SJCRH30 (cell line): ENCODE measurements around the gene MAP4K5. TPM values are rescaled to one million over a fixed set of nuclear protein-coding genes. Genes with fewer than 3 reads are reported as not detected.
"Not testable (repeated sequence)": the region's sequence is repeated elsewhere in the genome, so short reads cannot be mapped to it uniquely, and the experiment has no call there.

Experiments used
- DNase-seq, 2 experiments: peaks; one replicate each; pipeline ENCODE4 v3.0.0-alpha.2; 2015 to 2020
- H3K27ac ChIP-seq: fragments of 250-450 bp; sonication (Bioruptor Pico); 2 replicates; pipeline ENCODE4 v1.5.1; 2020; ENCODE audit warnings: mild to moderate bottlenecking, moderate library complexity
- H3K27me3 ChIP-seq: fragments of 250-450 bp; sonication (Bioruptor Pico); 2 replicates; pipeline ENCODE4 v1.5.1; 2020; ENCODE audit warnings: mild to moderate bottlenecking, moderate library complexity
- H3K36me3 ChIP-seq: fragments of 250-450 bp; sonication (Bioruptor Pico); 2 replicates; pipeline ENCODE4 v1.5.1; 2020; ENCODE audit warnings: mild to moderate bottlenecking, moderate library complexity
- H3K4me1 ChIP-seq: fragments of 250-450 bp; sonication (Bioruptor Pico); 2 replicates; pipeline ENCODE4 v1.5.1; 2020; ENCODE audit warnings: mild to moderate bottlenecking, moderate library complexity
- H3K4me3 ChIP-seq: fragments of 250-450 bp; sonication (Bioruptor Pico); 2 replicates; pipeline ENCODE4 v1.5.1; 2020; ENCODE audit warnings: mild to moderate bottlenecking, moderate library complexity
- H3K9me3 ChIP-seq: fragments of 250-450 bp; sonication (Bioruptor Pico); replicated peaks from 2 replicates; pipeline ENCODE4 v1.5.1; 2020; ENCODE audit warnings: mild to moderate bottlenecking, moderate library complexity
- total RNA-seq: library from RNA; depleted of rRNA; stranded (reverse); fragments of >200 nt; shearing (Covaris generic); gene quantifications from 2 replicates; pipeline ENCODE4 v1.2.3, GENCODE V29; 2014; rRNA removed

The MAP4K5 gene
- total RNA-seq: 45.1 and 57.3 TPM in 2 replicates

DNA sequence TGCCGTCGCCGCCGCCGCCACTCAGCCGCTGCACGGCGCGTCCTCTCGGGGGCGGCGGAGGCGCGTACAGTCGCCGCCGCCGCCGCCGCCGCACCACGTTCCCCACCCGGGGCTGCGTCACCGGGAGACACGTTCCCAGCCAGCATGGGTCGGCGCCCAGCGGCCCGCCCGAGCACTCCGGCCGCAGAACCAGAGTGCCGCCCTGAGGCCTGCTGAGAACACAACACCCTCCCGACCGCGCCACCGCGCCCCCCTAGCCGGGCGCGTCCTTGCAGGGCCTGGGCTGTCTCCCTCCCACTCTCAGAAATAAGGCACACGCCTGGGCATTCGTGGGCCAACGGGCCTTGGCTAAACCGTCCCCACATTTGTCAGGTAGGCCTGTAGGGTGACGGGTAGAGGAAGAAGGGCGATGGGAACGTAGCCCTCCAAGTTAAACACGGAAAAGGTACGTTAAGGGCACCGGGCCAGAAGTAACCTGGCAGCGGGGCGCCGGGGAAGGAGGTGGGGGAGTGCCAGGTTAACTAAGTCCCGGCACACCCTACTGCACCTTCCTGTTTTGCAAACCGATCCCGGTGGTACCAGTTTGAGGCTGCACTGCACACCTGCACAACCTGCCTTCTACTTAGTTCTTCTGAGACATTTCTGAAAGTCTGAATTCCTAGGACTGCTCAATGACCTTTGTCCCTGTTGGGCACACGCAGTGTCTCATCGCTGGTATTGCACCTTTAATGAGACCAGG, at the start of gene MAP4K5:
TSS of gene MAP4K5 (minus strand) at position 68 of the 739 bp plus-strand sequence. CDS start 520 bp downstream, outside the sequence.
- Histone ChIP-seq H3K4me3 (peak within 1 kb of the TSS; percentile 98), H3K27me3 (no peaks in the 10 kb centered on the region), H3K4me1 (peaks cover 7% of the 10 kb centered on the region; the same call in 1 of the 2 replicates), H3K36me3 (no peaks in the 10 kb centered on the region), H3K27ac (peak within 1 kb of the TSS; percentile 91), H3K9me3 (no peaks in the 10 kb centered on the region)
- DNase-seq: peak; percentile 89 to 91

DNA sequence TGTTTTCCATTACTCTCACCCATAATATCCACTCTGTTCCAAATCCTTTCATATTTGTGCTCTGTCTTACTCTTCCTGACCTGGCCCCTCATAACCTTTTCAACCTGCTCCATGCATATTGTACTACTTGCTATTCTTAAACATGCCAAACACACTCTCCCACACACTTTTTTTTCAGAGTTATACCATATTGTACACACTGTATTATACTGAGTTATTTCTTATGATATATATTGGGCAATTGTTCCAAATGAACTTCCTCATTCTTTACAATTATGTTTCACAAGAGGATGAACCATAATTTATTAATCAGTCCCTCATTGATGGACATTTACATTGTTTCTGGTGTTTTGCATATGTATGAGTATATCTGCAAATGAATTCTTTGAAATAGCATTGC, 46.1 kb upstream of the MAP4K5 start:
- H3K27ac ChIP-seq: no peak overlapping the region
- no peaks in the 10 kb centered on the region for H3K27me3 ChIP-seq
- no peak for DNase-seq
- H3K9me3 ChIP-seq: no peaks in the 10 kb centered on the region
- H3K4me3 ChIP-seq: no peak overlapping the region
- no peaks in the 10 kb centered on the region for H3K36me3 ChIP-seq
- H3K4me1 ChIP-seq: no peaks in the 10 kb centered on the region

DNA sequence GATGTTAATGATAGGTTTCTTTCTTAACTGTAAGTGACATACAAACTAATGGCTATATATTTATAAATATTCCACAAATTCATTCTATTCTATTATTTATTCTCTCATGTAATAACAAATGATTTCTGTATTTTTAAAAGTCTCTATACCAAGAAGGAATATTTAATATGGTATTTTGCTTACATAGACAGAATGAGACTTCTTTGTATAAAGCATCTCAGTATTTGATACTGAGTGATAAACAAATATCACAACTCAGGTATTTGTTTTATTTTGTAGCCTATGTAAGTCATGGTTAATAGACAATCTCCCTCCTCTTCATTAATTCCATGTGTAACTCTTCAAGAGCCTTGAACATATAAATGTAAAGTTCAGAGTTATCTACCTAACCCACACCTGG, 45.6 kb upstream of the MAP4K5 start:
- no peak overlapping the region for H3K4me3 ChIP-seq
- H3K4me1 ChIP-seq: no peaks in the 10 kb centered on the region
- no peak overlapping the region for H3K27ac ChIP-seq
- H3K9me3 ChIP-seq: no peaks in the 10 kb centered on the region
- H3K36me3 ChIP-seq: no peaks in the 10 kb centered on the region
- DNase-seq: no peak
- H3K27me3 ChIP-seq: no peaks in the 10 kb centered on the region

DNA sequence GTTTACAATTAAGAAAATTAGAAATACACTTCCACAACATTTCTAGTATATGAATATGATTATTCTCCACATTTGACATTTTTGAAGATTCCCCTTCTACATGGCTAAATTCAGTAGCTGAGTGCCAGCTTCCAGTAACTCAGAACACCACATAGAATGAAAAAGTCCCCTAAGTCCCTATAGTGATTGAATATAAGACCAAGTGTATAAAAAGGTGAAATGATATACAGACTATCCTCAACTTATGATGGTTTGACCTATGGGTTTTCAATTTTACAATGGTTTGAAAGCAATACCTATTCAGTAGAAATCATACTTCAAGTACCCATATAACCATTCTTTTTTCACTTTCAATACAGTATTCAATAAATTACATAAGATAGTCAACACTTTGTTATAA, 43.4 kb upstream of the MAP4K5 start:
- no peak for DNase-seq
- peaks cover under 1% of the 10 kb centered on the region; the same call in 1 of the 2 replicates for H3K9me3 ChIP-seq
- H3K27me3 ChIP-seq: no peaks in the 10 kb centered on the region
- no peaks in the 10 kb centered on the region for H3K4me1 ChIP-seq
- H3K27ac ChIP-seq: no peak overlapping the region
- no peaks in the 10 kb centered on the region for H3K36me3 ChIP-seq
- no peak overlapping the region for H3K4me3 ChIP-seq

DNA sequence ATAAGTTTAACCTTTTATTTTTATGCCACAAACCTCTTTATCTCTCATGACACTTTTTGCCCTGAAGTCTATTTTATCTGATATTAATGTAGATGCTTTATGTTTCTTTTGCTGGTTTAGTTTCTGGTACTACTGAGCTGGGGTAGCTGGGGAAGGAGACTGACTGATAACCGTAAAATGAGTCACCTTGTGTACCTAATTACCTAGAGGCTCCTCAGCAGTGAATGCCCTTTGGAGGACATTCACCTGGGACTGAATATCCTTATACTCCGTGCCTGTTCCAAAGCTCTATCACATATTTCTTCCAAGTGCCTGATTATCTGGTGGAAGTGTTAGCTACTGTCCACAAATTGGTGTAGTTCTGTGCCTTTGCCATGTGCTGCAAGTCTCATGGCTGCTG, 41.5 kb upstream of the MAP4K5 start:
- Histone ChIP-seq H3K27ac (no peak overlapping the region), H3K4me3 (no peak overlapping the region), H3K9me3 (peaks cover 13% of the 10 kb centered on the region), H3K27me3 (no peaks in the 10 kb centered on the region), H3K36me3 (no peaks in the 10 kb centered on the region), H3K4me1 (no peaks in the 10 kb centered on the region)
- DNase-seq: no peak

DNA sequence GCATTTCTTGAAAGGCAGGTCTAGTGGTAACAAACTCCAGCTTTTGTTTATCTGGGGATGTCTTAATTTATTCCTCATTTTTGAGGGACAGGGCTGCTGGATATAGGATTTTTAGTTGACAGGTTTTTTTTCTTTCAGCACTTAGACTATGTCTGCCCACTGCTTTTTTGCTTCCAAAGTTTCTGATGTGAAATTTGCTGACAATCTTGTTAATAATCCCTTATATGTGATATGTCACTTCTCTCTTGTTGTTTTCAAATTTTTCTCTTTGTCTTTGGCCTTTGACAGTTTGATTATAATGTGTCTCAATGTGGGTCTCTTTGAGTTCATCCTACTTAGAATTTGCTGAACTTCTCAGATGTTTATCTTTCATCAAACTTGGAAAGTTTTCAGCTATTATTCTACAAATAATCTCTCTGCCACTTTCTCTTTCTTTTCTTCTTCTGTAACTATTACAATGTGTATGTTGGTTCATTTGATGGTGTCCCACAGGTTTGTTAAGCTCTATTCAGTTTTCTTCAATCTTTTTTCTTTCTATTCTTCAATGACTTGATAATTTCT, 37.4 kb upstream of the MAP4K5 start:
- DNase-seq: no peak
- Histone ChIP-seq H3K27ac (no peak overlapping the region), H3K4me1 (no peaks in the 10 kb centered on the region)

DNA sequence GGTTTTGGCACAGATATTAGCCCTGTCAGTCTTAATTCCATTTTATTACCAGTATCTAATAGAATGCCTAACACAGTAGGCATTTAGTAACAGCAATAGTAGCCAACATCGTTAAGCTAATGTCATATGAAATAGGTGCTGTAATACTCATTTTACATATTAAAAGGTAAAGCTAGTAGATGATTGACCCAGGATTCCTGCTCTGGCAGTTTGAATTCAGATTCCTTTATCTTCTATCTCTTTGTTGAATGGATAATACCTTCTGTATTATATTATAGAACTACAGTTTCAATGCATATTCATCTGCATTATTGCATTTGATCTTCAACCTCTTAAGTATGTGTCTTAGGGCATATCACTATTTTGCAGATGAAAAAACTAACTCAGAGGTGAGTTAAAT, 30.5 kb upstream of the MAP4K5 start:
- H3K36me3 ChIP-seq: no peaks in the 10 kb centered on the region
- H3K4me3 ChIP-seq: no peak overlapping the region
- H3K27ac ChIP-seq: no peak overlapping the region
- no peaks in the 10 kb centered on the region for H3K4me1 ChIP-seq
- no peak for DNase-seq
- H3K9me3 ChIP-seq: no peaks in the 10 kb centered on the region
- H3K27me3 ChIP-seq: no peaks in the 10 kb centered on the region

More for the DNA sequence above, 37.4 kb upstream of the MAP4K5 start:
- Histone ChIP-seq H3K27me3 (no peaks in the 10 kb centered on the region), H3K9me3 (peaks cover 13% of the 10 kb centered on the region), H3K4me3 (no peak overlapping the region), H3K36me3 (no peaks in the 10 kb centered on the region)

DNA sequence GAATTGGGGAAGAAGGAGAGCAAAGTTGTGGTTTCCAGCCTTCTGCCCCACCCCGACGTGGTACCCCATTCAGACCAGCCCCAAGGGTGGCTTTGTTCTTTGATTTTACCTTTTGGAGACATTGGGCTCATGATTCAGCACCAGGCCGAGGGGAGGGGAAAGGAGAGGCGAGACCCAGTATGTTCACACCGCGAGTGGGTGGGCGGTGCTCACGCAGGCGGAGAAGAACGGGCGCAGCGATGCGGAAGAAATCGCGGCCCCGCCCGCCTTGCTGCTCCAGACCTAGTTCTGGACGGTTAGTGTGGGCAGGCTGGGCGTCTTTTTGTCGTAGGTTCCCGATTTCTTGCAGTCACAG, 28.5 kb upstream of the MAP4K5 start:
- peak; percentile 52 to 59 for DNase-seq
- H3K27me3 ChIP-seq: no peaks in the 10 kb centered on the region
- no peaks in the 10 kb centered on the region for H3K36me3 ChIP-seq
- no peaks in the 10 kb centered on the region for H3K4me1 ChIP-seq
- H3K27ac ChIP-seq: peak overlapping the region; percentile 19; the same call in 1 of the 2 replicates
- no peaks in the 10 kb centered on the region for H3K9me3 ChIP-seq
- H3K4me3 ChIP-seq: peak overlapping the region; percentile 68

DNA sequence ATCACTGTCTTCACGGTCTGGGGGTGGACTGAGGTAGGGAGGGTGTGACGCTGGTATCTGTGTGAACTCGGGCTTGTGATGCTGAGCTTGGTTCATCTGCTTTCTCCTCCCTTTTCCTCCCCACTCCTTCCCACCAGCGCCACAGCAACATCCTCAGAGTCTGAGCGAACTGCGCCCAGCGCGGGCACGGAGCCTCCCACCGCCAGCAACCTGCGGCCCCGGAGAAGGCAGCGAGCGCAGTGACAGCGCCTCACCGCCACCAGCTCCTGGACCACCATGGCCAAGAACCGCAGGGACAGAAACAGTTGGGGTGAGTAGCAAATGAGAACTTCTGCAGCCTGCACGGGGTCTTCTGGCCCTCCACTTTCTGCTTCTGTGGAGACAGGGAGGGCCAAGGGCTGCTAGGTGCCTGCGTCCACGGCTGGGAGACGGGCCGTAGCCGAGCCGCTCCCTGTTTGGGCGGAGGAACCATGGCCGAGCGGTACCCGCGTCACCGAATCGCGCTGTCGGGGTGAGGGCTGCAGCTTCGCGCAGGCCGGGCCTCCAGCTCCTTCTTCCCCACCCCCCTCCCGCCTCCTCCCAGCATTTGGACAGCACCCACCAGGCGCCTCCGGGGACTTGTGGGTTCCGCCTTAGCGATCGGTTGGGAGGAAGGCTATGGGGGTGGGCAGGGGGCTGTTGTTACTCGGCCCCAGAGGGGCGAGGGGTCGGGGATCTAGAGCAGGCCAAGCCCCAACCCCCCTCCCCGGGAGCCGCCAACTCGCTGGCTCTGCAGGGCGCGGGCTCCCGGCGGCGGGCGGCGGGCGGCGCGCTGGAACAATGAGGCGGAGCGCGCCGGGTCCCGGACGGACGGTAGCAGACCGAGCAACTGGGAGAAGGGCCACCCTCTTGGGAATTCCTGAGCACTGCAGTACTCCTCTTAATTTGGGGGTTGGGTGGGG, 27.9 kb upstream of the MAP4K5 start, which contains the start of gene ATL1:
TSS of gene ATL1 (plus strand) at position 156 of the 941 bp plus-strand sequence. CDS start at position 277, 121 bp downstream.
- peak; percentile 67 to 73 for DNase-seq
- Histone ChIP-seq H3K27ac (peak within 1 kb of the TSS; percentile 19; the same call in 1 of the 2 replicates), H3K4me3 (peak within 1 kb of the TSS; percentile 68), H3K36me3 (no peaks in the 10 kb centered on the region), H3K27me3 (no peaks in the 10 kb centered on the region), H3K9me3 (no peaks in the 10 kb centered on the region), H3K4me1 (no peaks in the 10 kb centered on the region)

DNA sequence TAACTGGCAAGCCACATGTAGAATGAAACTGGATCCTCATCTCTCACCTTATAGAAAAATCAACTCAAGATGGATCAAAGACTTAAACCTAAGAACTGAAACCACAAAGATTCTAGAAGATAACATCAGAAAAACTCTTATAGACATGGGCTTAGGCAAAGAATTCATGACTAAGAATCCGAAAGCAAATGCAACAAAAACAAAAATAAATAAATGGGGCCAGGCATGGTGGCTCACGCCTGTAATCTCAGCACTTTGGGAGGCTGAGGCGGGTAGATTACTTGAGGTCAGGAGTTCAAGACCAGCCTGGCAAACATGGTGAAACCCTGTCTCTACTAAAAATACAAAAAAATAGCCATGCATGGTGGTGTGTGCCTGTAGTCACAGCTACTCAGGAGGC, 20.4 kb upstream of the MAP4K5 start:
- not testable (repeated sequence) for H3K27ac ChIP-seq

DNA sequence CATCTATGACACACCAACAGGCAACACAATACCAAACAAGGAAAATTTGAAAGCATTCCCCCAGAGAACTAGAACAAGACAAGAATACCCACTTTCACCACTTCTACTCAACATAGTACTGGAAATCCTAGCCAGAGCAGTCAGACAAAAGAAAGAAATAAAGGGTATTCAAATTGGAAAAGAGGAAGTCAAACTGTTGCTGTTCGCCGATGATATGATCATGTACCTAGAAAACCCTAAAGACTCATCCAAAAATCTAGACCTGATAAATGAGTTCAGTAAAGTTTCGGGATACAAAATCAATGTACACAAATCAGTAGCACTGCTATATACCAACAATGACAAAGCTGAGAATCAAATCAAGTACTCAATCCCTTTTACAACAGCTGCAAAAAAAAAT, 19.5 kb upstream of the MAP4K5 start:
- no peaks in the 10 kb centered on the region for H3K9me3 ChIP-seq
- DNase-seq: no peak
- H3K4me3 ChIP-seq: no peak overlapping the region
- H3K4me1 ChIP-seq: no peaks in the 10 kb centered on the region
- H3K27me3 ChIP-seq: no peaks in the 10 kb centered on the region
- H3K36me3 ChIP-seq: no peaks in the 10 kb centered on the region
- H3K27ac ChIP-seq: no peak overlapping the region

More for the DNA sequence above, 20.4 kb upstream of the MAP4K5 start:
- not testable (repeated sequence) for H3K9me3 ChIP-seq, H3K27me3 ChIP-seq, H3K36me3 ChIP-seq, H3K4me3 ChIP-seq, DNase-seq, H3K4me1 ChIP-seq

DNA sequence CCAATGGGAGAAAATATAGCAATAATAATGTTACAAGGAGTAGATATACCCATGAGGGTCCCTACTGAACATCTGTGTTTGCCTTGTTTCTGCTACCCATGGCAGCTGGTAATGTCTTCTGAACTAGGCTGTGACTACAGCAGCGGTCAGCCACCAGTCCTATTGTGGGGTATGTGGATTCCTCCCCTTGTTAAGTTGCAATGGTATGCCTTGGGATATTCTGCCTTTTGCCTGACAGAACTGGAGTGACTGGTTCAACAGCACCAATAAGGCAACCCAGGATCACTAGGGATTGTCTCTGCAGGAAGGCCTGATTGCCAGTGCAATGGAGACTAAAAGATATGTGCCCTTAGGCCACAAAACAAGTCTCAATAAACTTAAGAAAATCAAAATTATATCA, 17.9 kb upstream of the MAP4K5 start:
- no peak overlapping the region for H3K4me3 ChIP-seq
- no peaks in the 10 kb centered on the region for H3K36me3 ChIP-seq
- H3K27me3 ChIP-seq: no peaks in the 10 kb centered on the region
- H3K9me3 ChIP-seq: no peaks in the 10 kb centered on the region
- no peak overlapping the region for H3K27ac ChIP-seq
- DNase-seq: no peak
- H3K4me1 ChIP-seq: no peaks in the 10 kb centered on the region

DNA sequence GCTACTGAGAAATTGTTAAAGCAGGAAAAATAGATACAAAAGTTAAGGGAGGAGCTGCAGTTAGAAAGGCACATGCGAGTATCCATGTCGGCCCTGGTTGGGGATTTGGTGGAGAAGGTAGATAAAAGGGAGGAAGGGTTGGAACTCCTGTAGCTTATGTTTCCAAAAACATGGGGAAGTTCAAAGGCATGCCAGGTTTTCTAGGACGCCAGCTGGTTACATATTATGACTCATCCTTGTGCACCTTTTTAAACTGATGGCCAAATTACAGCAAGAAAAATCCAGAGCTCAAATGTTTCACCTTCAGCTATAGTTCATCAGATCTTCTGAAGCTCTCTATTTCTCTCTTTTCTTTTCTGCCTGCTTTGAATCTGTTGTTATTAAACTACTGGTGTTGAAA, 13.2 kb upstream of the MAP4K5 start:
- DNase-seq: no peak
- Histone ChIP-seq H3K27me3 (no peaks in the 10 kb centered on the region), H3K27ac (no peak overlapping the region), H3K4me3 (no peak overlapping the region), H3K36me3 (no peaks in the 10 kb centered on the region), H3K4me1 (no peaks in the 10 kb centered on the region), H3K9me3 (no peaks in the 10 kb centered on the region)

DNA sequence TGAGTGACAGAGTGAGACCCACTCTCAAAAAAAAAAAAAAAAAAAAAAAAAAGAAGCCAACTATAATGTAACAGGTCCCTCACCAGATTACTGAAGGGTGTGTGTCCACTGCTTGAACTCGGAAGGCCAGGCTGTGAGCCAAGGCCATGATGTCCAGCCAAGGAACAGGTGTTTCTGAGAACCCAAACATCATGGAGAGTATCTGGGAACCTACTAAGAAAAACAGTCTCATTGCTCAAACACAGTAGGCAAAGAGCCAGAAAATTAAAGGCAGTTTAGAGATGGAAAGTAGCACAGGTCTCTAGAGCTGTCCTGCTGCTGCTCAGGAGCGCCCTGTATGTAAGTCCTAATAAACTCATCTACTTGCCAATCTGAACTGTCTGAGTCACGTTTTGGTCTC, 12.5 kb upstream of the MAP4K5 start:
- Histone ChIP-seq H3K36me3 (no peaks in the 10 kb centered on the region), H3K4me3 (no peak overlapping the region), H3K27ac (no peak overlapping the region), H3K9me3 (no peaks in the 10 kb centered on the region), H3K27me3 (no peaks in the 10 kb centered on the region), H3K4me1 (no peaks in the 10 kb centered on the region)
- no peak for DNase-seq

DNA sequence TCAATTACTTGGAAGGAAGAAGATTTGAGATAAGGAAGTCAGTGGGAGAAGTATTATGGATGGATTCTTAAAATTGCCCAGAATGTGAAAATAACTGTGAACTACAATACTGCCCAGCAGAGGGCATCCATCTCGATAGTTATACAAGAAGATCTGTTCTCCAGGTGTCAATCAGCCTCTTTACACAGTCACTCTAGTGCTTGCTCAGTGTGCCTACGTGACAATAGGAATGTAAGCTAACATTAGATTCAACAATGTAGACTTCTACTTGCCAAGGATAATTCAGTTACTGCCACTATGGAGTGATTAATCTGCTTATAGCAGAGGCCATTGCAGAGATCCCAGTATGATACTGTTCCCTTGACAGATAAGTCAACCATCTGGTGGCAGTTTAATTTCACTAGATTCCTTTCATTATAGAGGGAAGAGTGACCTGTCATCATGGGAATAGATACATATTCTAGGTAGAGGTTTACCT, 10.6 kb upstream of the MAP4K5 start:
- peak; percentile 4 to 48 for DNase-seq
- Histone ChIP-seq H3K36me3 (no peaks in the 10 kb centered on the region), H3K4me1 (no peaks in the 10 kb centered on the region), H3K27me3 (no peaks in the 10 kb centered on the region), H3K27ac (no peak overlapping the region), H3K4me3 (no peak overlapping the region), H3K9me3 (peaks cover 3% of the 10 kb centered on the region; the same call in 1 of the 2 replicates)
